ENCODE results near the gene OR2C3. TPM values are rescaled to one million over a fixed set of nuclear protein-coding genes. Genes with fewer than 3 reads are reported as not detected.
"Not testable (repeated sequence)": the region's sequence is repeated elsewhere in the genome, so short reads cannot be mapped to it uniquely, and the experiment has no call there.

OR2C3 gene
- total RNA-seq, 1 donor from 2014 or later, result 0.04 TPM

- H3K4me3 ChIP-seq (ENCODE audit: low read depth, low read length), result no peak overlapping the region
- DNase-seq (ENCODE audit: low read depth), result peak; percentile 7
- no peaks in the 10 kb centered on the region for H3K27me3 ChIP-seq (ENCODE audit: control insufficient read depth, insufficient read depth, low read length)
- no peaks in the 10 kb centered on the region for H3K36me3 ChIP-seq (ENCODE audit: control insufficient read depth, insufficient read depth, low read length)
- TF ChIP-seq CTCF (IDR thresholded peaks at IDR 0.05; ENCODE audit: insufficient read depth, low read length, poor library complexity, severe bottlenecking), result peak; percentile 35
These were observed 49.2 kb downstream of the OR2C3 start for GRCh38 chr1:247487057-247487456.

DNA sequence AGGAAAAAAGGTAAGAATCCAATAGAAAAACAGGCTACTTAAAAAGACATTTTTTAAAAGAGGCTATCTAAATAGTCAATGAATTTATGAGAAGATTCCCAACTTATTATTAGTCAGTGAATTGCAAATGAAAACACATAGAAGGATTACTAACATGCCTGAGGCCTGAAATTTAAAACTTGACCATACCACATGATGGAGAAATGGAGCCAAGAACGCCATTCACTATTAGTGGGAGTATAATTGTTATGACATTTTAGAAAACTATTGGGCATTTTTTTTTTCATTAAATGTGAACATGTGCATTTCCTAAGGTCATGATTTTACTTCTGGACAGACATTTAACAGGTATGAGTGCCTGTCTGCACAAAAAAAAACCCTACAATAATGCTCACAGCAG, 53.5 kb downstream of the OR2C3 start:
- DNase-seq (ENCODE audit: low read depth), result no peak
- no peaks in the 10 kb centered on the region for H3K27me3 ChIP-seq (ENCODE audit: control insufficient read depth, insufficient read depth, low read length)
- no peaks in the 10 kb centered on the region for H3K36me3 ChIP-seq (ENCODE audit: control insufficient read depth, insufficient read depth, low read length)
- H3K4me3 ChIP-seq (ENCODE audit: low read depth, low read length), result no peak overlapping the region
- no peak for TF ChIP-seq CTCF (IDR thresholded peaks at IDR 0.05; ENCODE audit: insufficient read depth, low read length, poor library complexity, severe bottlenecking)

DNA sequence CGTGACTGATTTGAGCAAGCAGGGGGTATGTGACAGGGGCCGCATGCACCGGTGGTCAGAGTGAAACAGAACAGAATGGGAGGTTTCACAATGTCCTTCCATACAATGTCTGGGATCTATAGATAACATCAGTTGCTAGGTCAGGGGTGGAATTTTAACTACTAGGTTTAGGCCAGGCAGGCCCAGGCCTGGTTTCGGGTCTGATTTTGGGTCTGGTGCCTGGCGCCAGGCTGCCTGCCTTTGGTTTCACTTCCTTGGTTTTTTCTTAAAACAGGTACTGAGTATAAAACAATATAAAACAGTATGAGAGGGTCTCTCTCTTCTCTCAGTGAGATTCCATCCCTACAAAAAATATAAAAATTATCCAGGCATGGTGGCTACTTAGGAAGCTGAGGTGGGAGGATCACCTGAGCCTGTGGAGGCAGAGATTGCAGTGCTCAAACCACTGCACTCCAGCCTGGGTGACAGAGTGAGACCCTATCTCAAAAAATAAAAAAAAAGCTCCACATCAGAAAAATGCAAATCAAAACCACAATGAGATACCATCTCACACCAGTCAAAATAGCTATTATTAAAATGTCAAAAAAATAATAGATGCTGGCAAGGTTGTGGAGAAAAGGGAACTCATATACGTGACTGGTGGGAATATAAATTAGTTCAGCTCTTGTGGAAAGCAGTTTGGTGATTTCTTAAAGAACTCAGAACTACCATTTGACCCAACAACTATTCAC, 59.7 kb downstream of the OR2C3 start:
- DNase-seq (ENCODE audit: low read depth); H3K4me3 ChIP-seq (ENCODE audit: low read depth, low read length); H3K36me3 ChIP-seq (ENCODE audit: control insufficient read depth, insufficient read depth, low read length); H3K27me3 ChIP-seq (ENCODE audit: control insufficient read depth, insufficient read depth, low read length): not testable (repeated sequence)

DNA sequence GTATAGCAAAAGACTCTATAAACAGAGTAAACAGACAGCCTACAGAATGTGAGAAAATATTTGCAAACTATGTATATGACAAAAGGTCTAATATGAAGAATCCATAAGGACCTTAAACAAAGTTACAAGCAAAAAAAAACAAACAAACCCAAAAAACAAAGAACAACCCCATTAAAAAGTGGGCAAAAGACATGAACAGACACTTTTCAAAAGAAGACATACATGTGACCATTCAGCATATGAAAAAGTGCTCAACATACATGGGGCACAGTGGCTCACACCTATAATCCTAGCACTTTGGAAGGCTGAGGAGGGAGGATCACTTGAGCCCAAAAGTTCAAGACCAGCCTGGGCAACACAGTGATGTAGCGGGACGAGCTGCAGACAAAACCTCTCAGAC, 60.4 kb downstream of the OR2C3 start:
- Histone ChIP-seq H3K4me3 (ENCODE audit: low read depth, low read length) (no peak overlapping the region), H3K36me3 (ENCODE audit: control insufficient read depth, insufficient read depth, low read length) (no peaks in the 10 kb centered on the region), H3K27me3 (ENCODE audit: control insufficient read depth, insufficient read depth, low read length) (no peaks in the 10 kb centered on the region)
- no peak for TF ChIP-seq CTCF (IDR thresholded peaks at IDR 0.05; ENCODE audit: insufficient read depth, low read length, poor library complexity, severe bottlenecking)
- no peak for DNase-seq (ENCODE audit: low read depth)

Other genes starting within 250 kb of the OR2C3 start
- 65.7 and 91.8 TPM in 2 replicates for gene ZNF496, start 204.6 kb downstream of the OR2C3 start, total RNA-seq
- 1.5 and 2.4 TPM in 2 replicates for gene NLRP3, start 120.3 kb downstream of the OR2C3 start, total RNA-seq
- gene OR2B11, start 78.3 kb downstream of the OR2C3 start, total RNA-seq, result not detected in 2 replicates
- 0.04 TPM in 1 of 2 replicates, not detected in the other for gene GCSAML, start 12.7 kb upstream of the OR2C3 start, total RNA-seq
- gene OR2G2, start 51.9 kb upstream of the OR2C3 start, total RNA-seq, result not detected in 2 replicates
- gene OR2G3, start 69.1 kb upstream of the OR2C3 start, total RNA-seq, result not detected in 2 replicates
- not detected in 2 replicates for gene OR13G1, start 143.3 kb upstream of the OR2C3 start, total RNA-seq
- not detected in 2 replicates for gene OR6F1, start 180.2 kb upstream of the OR2C3 start, total RNA-seq
- gene OR14K1, start 202.2 kb upstream of the OR2C3 start, total RNA-seq, result not detected in 2 replicates
- not detected in 2 replicates for gene OR14A2, start 211.7 kb upstream of the OR2C3 start, total RNA-seq
- gene OR1C1, start 224.1 kb upstream of the OR2C3 start, total RNA-seq, result not detected in 2 replicates